ENCODE results near the gene PLEKHM3.

DNA sequence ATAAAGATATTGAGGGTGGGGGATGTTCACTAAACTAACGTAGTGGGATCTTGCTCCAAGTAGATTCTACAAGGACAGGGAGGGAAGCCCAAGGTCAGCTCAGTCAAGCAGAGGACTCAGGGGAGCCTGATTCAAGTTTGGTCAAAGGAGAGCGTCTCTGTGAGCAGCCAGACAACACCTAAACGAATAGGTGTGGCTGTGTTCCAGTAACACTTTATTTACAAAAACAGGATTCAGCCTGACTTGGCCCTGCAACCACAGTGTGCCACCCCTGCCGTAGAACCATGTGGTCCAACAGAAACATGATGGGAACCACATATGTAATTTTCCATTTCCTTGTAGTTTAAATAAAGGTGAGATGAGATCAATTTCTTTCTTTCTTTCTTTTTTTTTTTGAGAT lies 237.5 kb downstream of the PLEKHM3 start:
- TF ChIP-seq CTCF (IDR thresholded peaks at IDR 0.05): no peak
- no peak for TF ChIP-seq POLR2A (IDR thresholded peaks at IDR 0.05)
- no peak for TF ChIP-seq POLR2AphosphoS5 (IDR thresholded peaks at IDR 0.05)

Measured in transverse colon (tissue), 4 donors.